GM12891 (cell line): ENCODE results near the gene DGKZ.

ENCODE experiments used
- DNase-seq: peaks from one replicate; pipeline ENCODE4 v3.0.0; 2011; ENCODE audit warnings: low spot score; ENCODE audit not compliant: insufficient read length
- FAIRE-seq: peaks from 2 replicates; lab custom pipeline; 2011; peaks lifted over from hg19 to GRCh38; lab: Jason Lieb, UNC
- PAX5 ChIP-seq: IDR thresholded peaks from 2 replicates; pipeline ENCODE4 v1.6.1; 2011; ENCODE audit warnings: low read length, moderate library complexity, mild to moderate bottlenecking; ENCODE audit not compliant: insufficient read depth, severe bottlenecking
- POLR2A ChIP-seq: IDR thresholded peaks from 2 replicates; pipeline ENCODE4 v1.6.1; 2011; ENCODE audit warnings: low read depth, low read length, control low read depth
- POLR2AphosphoS5 ChIP-seq: IDR thresholded peaks from 2 replicates; pipeline ENCODE4 v1.6.1; 2011; ENCODE audit warnings: low read depth, low read length, control low read depth
- POU2F2 ChIP-seq: IDR thresholded peaks from 2 replicates; pipeline ENCODE4 v1.6.1; 2011; ENCODE audit warnings: low read depth, mild to moderate bottlenecking, control low read depth, low read length, moderate library complexity
- SPI1 ChIP-seq: IDR thresholded peaks from 2 replicates; pipeline ENCODE4 v1.6.1; 2011; ENCODE audit warnings: low read depth, low read length, control low read depth
- TAF1 ChIP-seq: IDR thresholded peaks from 2 replicates; pipeline ENCODE4 v1.6.1; 2011; ENCODE audit warnings: low read depth, low read length, control low read depth

DGKZ gene

DNA sequence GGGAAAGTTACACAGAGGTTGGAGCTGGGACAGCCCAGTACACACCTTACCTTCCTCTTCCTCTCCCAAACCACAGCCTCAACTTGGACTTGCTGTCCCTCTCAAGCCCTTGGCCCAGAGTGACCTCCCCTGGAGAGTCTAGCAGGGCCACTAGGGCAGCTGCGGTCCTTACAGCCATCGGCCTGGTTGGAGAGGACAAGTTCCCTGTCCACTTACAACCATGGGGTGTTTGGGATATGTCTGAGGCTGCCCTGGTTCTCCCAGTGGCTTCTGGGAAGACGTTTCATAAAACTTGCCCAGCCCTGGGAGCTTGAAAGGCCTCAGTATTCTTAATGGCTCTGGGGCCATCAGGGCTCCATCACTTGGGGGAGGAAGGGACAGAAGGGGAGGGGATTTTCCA, 13.1 kb upstream of the DGKZ start:
- no peak for DNase-seq
- FAIRE-seq: no peak
- TF ChIP-seq POLR2A (no peak), SPI1 (no peak), POLR2AphosphoS5 (no peak), TAF1 (no peak), POU2F2 (no peak), PAX5 (no peak)

DNA sequence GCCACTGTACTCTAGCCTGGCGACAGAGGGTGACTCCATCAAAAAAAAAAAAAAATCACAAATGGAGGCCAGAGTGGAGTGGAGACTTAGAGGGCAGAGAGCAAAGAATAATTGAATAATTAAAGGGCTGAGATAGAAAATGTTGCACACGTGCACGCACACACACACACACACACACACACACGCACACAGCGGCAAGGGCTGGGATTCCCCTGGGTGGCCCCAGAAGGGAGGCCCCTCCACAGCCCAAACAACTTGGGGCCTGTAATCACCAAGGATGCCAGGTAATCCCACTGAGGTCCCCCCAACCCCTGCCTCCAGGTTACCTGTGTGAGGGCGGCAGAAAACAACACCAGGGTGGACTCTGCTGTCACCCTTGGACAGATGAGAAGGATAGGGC, 12.0 kb upstream of the DGKZ start:
- TF ChIP-seq POLR2A (no peak), POLR2AphosphoS5 (no peak), POU2F2 (no peak), PAX5 (no peak), TAF1 (no peak), SPI1 (no peak)
- no peak for FAIRE-seq
- DNase-seq: no peak

DNA sequence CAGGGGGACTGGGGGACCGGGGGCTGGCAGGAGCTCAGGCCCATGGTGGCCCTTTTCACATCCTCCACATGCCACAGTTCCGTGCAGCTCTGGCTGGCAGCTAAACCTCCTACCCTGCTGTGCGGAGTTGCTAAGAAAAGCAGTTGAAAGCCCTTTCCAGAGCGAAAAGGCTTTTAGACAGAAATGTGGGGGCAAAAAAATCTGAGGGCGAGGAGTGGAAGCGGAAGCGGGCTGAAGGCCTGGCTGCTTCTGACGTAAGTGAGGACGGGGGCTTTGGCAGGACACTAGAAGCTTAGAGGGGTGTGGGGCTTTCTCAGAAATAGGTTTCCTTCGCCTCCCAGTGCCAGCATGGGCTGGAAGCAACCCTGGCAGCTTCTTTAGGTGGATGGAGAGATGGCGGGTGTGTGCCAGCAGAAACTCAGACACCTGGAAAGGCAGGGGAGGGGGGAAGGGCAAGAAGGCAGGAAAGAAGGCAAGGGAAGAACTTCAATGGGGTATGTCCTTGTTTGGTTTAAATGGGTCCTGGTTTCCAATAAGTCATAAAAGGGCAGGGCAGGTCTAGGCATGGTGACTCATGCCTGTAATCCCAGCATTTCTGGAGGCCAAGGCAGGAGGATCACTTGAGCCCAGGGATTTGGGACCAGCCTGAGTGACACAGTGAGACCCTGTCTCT, 11.2 kb upstream of the DGKZ start:
- FAIRE-seq: no peak
- DNase-seq: no peak
- no peak for TF ChIP-seq SPI1
- TF ChIP-seq TAF1: no peak
- no peak for TF ChIP-seq PAX5
- TF ChIP-seq POU2F2: no peak
- TF ChIP-seq POLR2AphosphoS5: no peak
- no peak for TF ChIP-seq POLR2A

DNA sequence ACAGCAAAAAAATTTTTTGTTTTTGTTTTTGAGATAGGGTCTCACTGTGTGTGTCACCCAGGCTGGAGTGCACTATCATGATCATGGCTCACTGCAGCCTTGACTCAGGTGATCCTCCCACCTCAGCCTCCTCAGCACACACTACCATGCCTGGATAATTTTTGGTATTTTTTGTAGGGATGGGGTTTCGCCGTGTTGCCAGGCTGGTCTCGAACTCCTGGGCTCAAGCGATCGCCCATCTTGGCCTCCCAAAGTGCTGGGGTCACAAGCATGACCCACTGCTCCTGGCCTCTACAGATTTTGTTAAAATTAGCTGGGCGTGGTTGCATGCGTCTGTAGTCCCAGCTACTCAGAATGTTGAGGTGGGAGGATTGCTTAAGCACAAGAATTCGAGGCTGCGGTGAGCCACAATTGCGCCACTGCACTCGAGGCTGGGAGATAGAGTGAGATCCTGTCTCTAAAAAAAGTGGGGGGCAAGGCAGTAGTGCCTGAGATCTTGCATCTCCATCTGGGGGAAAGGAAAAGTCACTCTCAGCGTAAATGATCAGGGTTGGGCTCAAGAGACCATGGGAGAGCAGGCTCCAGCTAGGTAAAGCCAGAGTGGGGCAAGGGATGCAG, 10.6 kb upstream of the DGKZ start:
- FAIRE-seq: no peak
- no peak for DNase-seq

DNA sequence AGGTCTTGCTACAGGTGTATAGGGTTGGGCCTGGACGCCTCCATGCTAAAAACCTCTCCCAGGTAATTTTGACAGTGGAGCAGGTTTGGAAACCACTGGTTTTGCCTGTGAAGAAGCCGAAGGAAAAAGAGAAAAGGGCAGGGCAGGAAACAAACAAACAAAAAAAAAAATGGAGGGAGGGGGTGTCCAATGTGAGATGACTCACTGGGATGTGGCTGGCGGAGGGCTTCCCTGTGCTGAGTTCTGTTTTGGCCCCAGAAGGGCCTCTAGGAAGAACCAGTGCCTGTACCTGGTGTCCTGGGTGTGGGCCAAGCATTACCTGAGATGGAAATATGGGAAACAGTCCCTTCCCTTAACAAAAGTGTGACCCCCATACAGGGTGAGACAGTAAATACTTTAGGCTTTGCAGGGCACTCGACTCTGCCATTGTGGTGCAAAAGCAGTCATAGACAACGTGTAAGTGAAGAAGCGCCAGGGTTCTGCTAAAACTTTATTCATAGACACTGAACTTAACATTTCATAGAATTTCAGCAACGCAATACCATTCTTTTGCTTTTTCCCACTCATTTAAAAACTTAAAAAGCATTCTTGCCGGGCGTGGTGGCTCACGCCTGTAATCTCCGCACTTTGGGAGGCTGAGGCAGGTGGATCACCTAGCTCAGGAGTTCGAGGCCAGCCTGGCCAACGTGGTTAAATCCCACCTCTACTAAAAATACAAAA, 9.5 kb upstream of the DGKZ start:
- FAIRE-seq (no peak), DNase-seq (no peak)
- TF ChIP-seq TAF1: no peak
- no peak for TF ChIP-seq POU2F2
- TF ChIP-seq POLR2AphosphoS5: no peak
- no peak for TF ChIP-seq POLR2A
- no peak for TF ChIP-seq SPI1
- TF ChIP-seq PAX5: no peak

More for the DNA sequence above, 10.6 kb upstream of the DGKZ start:
- no peak for TF ChIP-seq POLR2A
- TF ChIP-seq POU2F2: no peak
- TF ChIP-seq PAX5: no peak

DNA sequence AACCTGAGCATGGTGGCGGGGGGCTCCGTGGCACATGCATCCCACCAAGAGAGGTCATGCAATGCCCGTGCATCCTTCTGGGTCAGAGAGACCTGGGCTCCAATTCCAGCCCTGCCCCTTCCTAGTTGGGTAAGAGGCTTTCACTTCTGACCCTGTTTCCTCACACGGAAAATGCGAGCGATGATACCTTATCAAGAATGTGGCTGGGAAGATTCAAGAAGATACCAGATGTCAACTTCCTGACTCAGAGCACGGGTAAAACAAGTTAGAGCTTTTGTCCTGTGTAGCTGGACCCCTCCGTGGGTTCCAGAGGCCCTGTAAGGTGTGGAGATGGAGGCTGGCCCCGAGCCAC, 8.7 kb upstream of the DGKZ start:
- DNase-seq (no peak), FAIRE-seq (no peak)
- TF ChIP-seq PAX5 (no peak), TAF1 (no peak), POLR2A (no peak), POU2F2 (no peak), SPI1 (no peak), POLR2AphosphoS5 (no peak)

DNA sequence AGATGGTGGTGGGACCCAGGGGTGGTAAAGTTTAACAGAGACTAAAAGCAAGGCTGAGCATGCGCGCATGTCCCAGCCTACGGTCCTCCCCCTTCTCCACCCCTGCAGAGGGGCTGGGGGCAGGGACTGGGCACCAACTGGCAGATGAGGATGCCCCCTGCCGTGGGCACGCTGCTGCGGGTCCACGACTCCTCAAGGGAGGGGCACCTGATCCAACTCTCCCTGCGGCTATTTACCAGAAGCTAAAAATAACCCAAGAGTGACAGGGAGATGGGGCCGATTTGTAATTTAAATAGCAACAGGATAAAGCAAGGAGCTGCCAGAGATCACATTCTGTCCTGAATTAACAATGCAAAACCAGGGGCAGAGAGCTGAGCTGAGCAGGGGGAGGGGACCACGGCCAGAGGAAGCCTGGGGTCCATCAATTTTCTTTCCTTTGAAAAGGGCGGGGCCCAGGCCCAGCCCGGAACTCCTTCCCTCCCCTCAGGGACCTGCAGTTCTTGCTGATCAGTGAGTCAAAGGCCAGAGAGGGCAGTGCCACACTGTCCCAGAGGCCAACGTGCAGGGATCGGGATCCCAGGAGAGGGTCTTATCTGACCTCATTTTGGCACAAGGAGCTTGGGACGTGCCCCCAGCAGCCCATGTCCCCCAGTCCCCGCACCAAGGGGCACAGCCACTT, 8.1 kb upstream of the DGKZ start:
- FAIRE-seq: no peak
- DNase-seq: no peak

DNA sequence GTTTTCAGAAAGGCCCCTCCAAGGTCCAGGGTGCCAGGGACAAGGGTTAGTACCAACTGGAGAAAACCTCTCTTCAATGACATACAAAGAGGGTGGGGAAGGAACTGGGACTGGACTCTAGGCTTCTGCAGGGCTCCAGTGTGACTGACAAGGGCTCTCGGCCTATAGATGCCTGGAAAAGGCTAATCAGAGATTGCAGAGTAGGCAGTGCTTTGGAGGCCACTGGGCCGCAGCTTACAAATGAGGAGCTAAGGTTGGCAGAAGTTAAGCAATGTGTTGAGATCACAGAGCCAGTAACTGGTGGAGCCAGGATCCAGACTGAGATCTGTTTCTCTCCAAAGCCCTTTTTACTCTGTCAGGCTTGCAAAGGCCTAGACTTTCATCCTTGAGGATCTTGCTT, 7.4 kb upstream of the DGKZ start:
- FAIRE-seq (no peak), DNase-seq (no peak)
- TF ChIP-seq POLR2AphosphoS5 (no peak), SPI1 (no peak), POU2F2 (no peak), TAF1 (no peak), PAX5 (no peak), POLR2A (no peak)

More for the DNA sequence above, 8.1 kb upstream of the DGKZ start:
- TF ChIP-seq TAF1: no peak
- no peak for TF ChIP-seq SPI1
- no peak for TF ChIP-seq POLR2AphosphoS5
- no peak for TF ChIP-seq PAX5
- no peak for TF ChIP-seq POLR2A
- TF ChIP-seq POU2F2: no peak

DNA sequence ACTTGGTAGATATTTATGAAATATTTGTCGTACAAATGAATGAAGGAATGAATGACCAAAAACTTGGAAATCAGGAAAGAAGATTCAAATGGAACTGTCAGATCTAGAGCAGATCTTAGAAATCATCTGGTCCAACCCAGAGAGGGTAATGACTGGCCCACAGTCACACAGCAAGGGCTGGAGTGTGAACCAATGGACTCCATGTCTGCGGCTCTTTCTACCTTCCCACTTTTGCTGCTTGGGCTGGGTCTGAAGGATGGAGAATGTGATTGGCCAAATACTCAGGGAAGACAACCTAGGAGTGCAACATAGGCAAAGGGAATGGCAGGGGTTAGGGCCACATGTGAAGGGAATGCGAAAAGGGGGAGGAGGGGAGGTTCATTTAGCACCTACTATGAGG, 5.8 kb upstream of the DGKZ start:
- FAIRE-seq (no peak), DNase-seq (no peak)
- no peak for TF ChIP-seq TAF1
- no peak for TF ChIP-seq PAX5
- TF ChIP-seq POLR2AphosphoS5: no peak
- TF ChIP-seq POLR2A: no peak
- no peak for TF ChIP-seq SPI1
- no peak for TF ChIP-seq POU2F2

DNA sequence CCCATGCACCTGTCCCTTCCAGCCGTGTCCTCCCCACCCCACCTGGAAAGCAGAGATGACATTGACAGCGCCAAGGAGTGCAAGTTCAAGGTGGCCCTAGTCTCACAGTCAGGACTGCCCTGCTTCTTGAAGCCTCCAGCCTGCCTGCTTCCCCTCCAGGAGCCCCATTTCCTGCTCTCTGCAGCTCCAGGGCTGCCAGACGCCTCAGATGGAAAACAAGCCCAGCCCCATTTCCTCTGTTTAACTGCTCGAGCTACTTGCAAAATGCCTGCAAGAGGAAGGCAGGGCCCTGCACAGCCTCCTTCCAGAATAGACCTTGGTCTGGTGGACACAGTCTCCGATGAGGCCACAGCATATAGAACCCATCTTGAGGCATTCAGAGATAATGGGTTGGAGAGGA, 5.0 kb upstream of the DGKZ start:
- DNase-seq: no peak
- TF ChIP-seq POU2F2 (no peak), TAF1 (no peak), POLR2A (no peak), POLR2AphosphoS5 (no peak), PAX5 (no peak), SPI1 (no peak)

More for the DNA sequence above, 5.0 kb upstream of the DGKZ start:
- peak; percentile 71 for FAIRE-seq
